Stimulated activated naive CD8-positive, alpha-beta T cell treated with anti-CD3 and anti-CD28 coated beads, Interleukin-15, amount 100 ng/mL, for 72 hours (primary cell): ENCODE measurements around the gene MAGI2.
A peak's percentile ranks its signal among the peaks of the same experiment; 100 is the strongest.

Source experiments
- ATAC-seq: fragments of 150-1000 bp; cut with Tn5 transposase; 2 replicates; pipeline ENCODE4 v1.10.0; 2021; ENCODE audit warnings: mild to moderate bottlenecking, moderate library complexity
- DNase-seq, 2 donors: peaks; one replicate each; pipeline ENCODE4 v3.0.0; 2021 to 2022
- H3K27ac Mint-ChIP-seq, 2 donors: one replicate each; pipeline ENCODE4 v1.8.0; 2022; ENCODE audit warnings: mild to moderate bottlenecking in 2 of 2, mixed read lengths in 2 of 2, moderate library complexity in 2 of 2
- H3K27me3 Mint-ChIP-seq: one replicate; pipeline ENCODE4 v1.8.0; 2022; ENCODE audit warnings: mixed read lengths
- H3K4me1 Mint-ChIP-seq: one replicate; pipeline ENCODE4 v1.8.0; 2022; ENCODE audit warnings: mild to moderate bottlenecking, mixed read lengths
- H3K4me3 Mint-ChIP-seq, 2 donors: one replicate each; pipeline ENCODE4 v1.8.0; 2022; ENCODE audit warnings: mild to moderate bottlenecking in 2 of 2, mixed read lengths in 2 of 2, moderate library complexity in 1 of 2
- H3K9me3 Mint-ChIP-seq, 2 donors: one replicate each; pipeline ENCODE4 v1.8.0; 2022; ENCODE audit warnings: mixed read lengths in 2 of 2

Gene MAGI2

DNA sequence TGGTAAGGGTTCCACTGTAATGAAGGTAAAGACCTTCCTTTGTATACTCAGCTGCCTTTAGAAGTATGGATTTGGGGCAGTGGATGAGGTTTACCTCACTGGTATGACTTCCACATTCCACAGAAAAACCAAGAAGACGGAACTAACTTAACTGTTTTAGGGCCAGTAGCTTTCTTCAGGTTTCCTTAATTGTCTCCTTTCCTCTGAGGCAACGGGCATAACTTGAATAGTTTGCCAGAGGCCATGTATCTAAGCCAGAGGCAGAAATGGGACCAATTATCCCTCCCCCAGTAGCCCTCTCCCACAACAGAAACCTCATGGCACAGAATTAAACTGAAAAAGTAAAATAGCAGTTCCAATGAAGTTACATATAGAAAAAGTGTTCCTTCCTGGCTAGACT is 1373.2 kb downstream of the MAGI2 start:
- no peaks in the 10 kb centered on the region for H3K27me3 Mint-ChIP-seq
- DNase-seq (no peak), ATAC-seq (no peak)
- H3K4me3 Mint-ChIP-seq, result no peak overlapping the region
- no peak overlapping the region for H3K27ac Mint-ChIP-seq
- no peaks in the 10 kb centered on the region for H3K9me3 Mint-ChIP-seq
- H3K4me1 Mint-ChIP-seq, result no peaks in the 10 kb centered on the region

DNA sequence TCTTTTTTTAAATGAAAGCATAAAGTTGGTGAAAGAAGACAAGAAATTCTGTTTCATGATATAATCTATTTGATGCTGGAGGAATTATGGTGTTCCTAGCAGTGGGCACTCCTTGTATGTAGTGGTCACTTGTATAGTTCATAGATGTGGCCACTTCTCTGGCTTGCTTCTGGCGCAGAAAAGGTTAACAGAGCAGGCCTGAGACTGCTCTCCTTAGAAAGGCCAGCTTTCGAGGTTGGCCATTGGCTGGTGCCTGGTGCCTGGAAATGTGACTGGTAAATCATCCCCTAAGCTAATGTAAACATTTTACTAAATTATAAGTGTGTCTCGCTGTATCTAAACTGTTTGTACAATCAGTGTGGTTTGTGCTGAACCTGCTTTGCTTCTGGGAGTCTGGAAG is 1378.8 kb downstream of the MAGI2 start:
- Mint-ChIP-seq H3K27me3 (no peaks in the 10 kb centered on the region), H3K27ac (no peak overlapping the region), H3K4me1 (no peaks in the 10 kb centered on the region), H3K9me3 (no peaks in the 10 kb centered on the region), H3K4me3 (no peak overlapping the region)
- ATAC-seq, result no peak
- no peak for DNase-seq

DNA sequence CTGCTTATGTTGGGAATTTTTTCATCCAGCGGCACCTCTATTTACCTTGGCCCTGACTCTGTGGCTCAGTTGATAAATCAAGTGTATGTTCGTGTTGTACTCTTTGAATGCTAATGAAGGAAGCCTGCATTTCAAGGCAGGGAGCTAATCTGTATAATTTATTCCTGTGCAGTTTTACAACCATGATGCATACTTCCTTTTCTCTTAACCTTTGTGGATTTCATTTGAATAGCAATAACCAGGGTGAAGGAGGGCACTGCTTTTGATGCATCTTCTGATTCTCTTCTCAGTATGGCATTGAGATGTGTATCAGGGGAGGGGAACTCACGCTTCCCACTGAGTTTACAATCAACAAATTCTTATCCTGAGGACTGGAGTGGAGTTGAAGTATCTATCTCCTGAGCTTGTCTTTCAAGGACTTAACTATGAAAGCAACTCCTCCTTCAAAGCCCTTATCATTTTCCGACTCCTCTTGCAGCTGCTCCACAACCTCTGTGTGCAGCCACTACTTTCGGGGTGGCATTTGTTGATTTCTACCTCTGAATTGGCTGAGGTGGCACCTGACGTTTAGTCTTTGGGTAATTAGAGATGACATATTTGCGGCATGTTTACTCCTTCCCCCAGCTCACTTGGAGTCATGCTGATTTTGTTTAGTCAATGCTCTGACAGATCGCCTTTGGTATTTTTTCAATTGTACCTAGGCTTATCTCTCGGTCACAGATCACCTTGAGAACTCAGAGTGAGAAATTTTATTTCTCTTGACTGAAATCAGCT is 1379.7 kb downstream of the MAGI2 start:
- Mint-ChIP-seq H3K4me3 (no peak overlapping the region), H3K27ac (no peak overlapping the region), H3K27me3 (no peaks in the 10 kb centered on the region), H3K9me3 (no peaks in the 10 kb centered on the region), H3K4me1 (no peaks in the 10 kb centered on the region)
- no peak for ATAC-seq
- DNase-seq, result no peak

DNA sequence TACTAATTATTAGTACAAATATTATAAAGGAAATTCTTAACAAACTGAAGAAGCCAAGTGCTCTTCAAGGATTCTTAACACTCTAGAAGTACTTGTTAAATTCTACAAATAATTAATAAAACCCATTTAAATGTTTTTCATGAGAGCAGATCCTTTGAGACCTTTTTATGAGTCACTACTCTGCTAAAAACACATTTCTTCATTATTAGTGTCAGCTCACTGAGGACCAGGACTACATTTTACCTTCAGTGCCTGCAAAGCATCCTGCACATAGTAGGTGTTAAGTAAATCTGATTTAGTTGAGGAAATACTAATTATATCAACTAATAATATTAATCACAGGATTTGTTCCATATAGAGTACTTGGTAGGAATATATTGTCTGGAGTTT is 1381.3 kb downstream of the MAGI2 start:
- ATAC-seq (no peak), DNase-seq (no peak)
- Mint-ChIP-seq H3K4me1 (no peaks in the 10 kb centered on the region), H3K9me3 (no peaks in the 10 kb centered on the region), H3K4me3 (no peak overlapping the region), H3K27ac (no peak overlapping the region), H3K27me3 (no peaks in the 10 kb centered on the region)

DNA sequence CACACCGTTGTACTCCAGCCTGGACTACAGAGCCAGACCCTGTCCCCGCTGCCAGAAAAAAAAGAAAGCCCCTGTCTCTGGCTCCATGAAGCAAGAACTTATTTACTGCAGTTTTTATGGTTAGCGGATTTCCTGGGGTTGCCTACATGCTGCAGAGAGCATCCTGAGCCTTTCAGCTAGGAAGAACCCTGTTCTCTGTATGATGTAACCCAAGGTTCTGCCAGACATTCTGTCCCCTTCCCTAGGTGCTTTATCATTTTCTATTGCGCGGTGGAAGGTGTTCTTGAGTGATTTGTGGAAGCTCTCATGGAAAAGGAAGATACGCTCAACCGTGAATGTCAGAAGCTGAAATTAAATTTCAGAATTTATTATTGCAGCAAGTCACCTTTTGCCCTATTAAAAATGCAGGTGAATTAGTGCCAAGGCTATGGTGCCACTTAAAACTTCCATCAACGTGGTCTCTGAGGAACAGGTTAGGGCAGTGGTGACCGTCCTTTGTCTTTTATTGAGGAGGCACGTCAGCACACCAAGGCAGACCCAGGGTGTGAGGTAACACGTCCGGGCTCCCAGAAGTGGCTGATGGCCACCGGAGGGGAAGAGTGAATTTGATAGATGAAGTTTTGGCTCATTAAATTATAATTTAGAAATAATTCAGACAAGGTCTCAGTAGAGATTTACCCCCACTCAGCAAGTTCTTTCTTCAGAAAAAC is 1381.8 kb downstream of the MAGI2 start:
- H3K9me3 Mint-ChIP-seq, result no peaks in the 10 kb centered on the region
- H3K4me3 Mint-ChIP-seq, result no peak overlapping the region

DNA sequence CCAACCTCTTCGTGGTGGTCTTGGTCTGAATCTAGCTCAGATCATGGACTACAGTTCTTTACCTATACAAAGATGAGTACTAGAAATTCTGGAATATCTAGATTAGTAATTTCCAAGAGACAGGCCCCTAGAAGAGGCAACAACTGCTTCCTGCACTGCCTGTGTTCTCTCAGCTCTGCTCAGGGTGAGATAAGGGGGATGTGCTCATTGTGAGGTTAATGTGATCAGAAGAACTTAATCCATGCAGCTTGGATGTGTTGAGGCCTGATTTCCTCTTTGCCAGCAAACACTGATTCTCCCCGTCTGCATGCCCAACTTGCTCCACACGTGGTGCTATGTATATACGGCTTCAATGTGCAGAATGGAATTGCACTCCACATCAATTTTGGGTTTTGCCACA is 1386.9 kb downstream of the MAGI2 start:
- H3K4me1 Mint-ChIP-seq, result no peaks in the 10 kb centered on the region
- no peaks in the 10 kb centered on the region for H3K9me3 Mint-ChIP-seq
- H3K4me3 Mint-ChIP-seq, result no peak overlapping the region
- no peak overlapping the region for H3K27ac Mint-ChIP-seq
- DNase-seq (no peak), ATAC-seq (no peak)
- no peaks in the 10 kb centered on the region for H3K27me3 Mint-ChIP-seq

More for the DNA sequence above, 1381.8 kb downstream of the MAGI2 start:
- Mint-ChIP-seq H3K27ac (no peak overlapping the region), H3K4me1 (no peaks in the 10 kb centered on the region), H3K27me3 (no peaks in the 10 kb centered on the region)
- no peak for DNase-seq
- no peak for ATAC-seq

DNA sequence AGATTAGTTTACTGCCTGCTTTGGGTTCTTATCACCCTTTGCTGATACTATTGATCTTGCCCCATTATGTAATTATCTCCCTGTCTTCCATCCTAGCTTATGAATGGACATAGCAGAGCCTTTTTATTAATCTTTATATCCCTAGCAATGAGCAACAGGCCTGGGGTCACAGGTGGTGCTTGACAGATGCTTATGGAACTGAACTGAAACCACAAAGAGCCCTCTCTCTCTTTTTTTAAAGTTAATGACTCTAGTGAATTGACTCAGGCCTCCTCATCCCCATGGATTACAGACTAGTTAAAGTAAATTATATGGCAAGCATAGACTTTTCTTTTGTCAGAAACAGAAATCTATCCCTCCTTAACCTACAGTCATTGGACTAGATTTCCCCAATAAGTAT is 1389.7 kb downstream of the MAGI2 start:
- H3K27ac Mint-ChIP-seq, result no peak overlapping the region
- H3K4me1 Mint-ChIP-seq, result no peaks in the 10 kb centered on the region
- H3K27me3 Mint-ChIP-seq, result peaks cover 16% of the 10 kb centered on the region
- no peak for DNase-seq
- ATAC-seq, result no peak
- no peak overlapping the region for H3K4me3 Mint-ChIP-seq
- no peaks in the 10 kb centered on the region for H3K9me3 Mint-ChIP-seq

DNA sequence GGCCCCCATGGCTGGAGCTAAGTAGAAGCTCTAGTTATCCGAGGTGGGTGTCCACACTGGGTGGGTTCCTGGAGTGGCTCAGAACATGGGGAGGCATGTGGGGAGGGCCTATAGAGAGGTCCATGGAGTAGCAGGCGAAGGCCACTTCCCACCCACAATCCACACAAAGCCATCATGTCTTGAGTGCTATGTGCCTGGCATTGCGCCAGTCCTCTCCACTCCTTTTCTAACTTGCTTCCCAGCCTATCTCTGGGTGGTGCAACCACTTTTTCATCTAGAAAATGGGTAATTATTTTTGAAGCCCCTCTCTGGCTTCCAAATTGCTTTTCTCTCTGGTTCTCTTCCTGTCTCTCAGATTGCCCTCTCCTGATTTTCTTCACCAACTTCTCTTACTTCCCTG is 1391.3 kb downstream of the MAGI2 start:
- Mint-ChIP-seq H3K27me3 (peaks cover 22% of the 10 kb centered on the region), H3K4me3 (no peak overlapping the region)

DNA sequence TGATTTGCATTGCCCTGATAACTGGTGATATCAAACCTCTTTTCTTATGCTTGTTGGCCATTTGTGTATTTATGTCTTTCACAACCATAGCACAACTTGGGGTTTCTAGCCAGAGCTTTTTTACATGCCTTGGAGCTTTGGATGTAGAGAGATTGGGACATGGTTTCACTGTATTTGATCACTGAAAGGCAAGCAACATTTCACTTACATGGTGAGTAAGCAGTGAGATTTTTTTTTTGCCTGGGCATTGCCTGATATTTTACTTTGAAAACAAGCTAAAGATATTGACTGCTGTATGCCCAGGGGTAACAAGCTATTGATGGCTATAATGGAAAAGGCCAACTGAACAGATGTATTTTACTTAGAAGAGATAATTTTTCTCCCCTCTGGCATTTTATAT is 1395.9 kb downstream of the MAGI2 start:
- no peak for ATAC-seq
- no peak for DNase-seq
- no peak overlapping the region for H3K27ac Mint-ChIP-seq
- H3K4me3 Mint-ChIP-seq, result no peak overlapping the region
- no peaks in the 10 kb centered on the region for H3K9me3 Mint-ChIP-seq
- peaks cover 22% of the 10 kb centered on the region for H3K27me3 Mint-ChIP-seq
- H3K4me1 Mint-ChIP-seq, result no peaks in the 10 kb centered on the region

More for the DNA sequence above, 1391.3 kb downstream of the MAGI2 start:
- ATAC-seq (peak; percentile 40), DNase-seq (no peak)
- Mint-ChIP-seq H3K9me3 (no peaks in the 10 kb centered on the region), H3K4me1 (no peaks in the 10 kb centered on the region), H3K27ac (no peak overlapping the region)

DNA sequence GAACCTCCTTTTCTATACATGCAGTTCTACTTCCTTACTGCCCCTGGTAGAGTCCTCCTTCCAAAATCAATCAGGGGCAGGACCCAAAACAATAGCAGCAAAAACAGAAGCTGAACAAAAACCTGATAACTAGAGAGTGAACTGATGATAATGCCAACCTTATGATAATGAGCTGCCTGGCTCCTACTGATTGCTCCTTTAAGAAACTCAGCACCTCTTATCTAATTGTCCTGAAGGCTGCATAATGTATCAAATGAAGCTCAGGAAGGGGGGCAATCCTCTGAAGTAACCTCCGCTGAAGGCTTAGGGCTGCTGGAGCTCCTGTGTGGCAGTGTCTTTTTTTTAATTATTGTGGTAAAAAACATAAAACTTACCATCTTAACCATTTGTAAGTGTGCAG is 1397.9 kb downstream of the MAGI2 start:
- DNase-seq (no peak), ATAC-seq (no peak)
- no peak overlapping the region for H3K27ac Mint-ChIP-seq
- peaks cover 20% of the 10 kb centered on the region for H3K27me3 Mint-ChIP-seq
- H3K9me3 Mint-ChIP-seq, result no peaks in the 10 kb centered on the region
- no peak overlapping the region for H3K4me3 Mint-ChIP-seq
- H3K4me1 Mint-ChIP-seq, result no peaks in the 10 kb centered on the region

DNA sequence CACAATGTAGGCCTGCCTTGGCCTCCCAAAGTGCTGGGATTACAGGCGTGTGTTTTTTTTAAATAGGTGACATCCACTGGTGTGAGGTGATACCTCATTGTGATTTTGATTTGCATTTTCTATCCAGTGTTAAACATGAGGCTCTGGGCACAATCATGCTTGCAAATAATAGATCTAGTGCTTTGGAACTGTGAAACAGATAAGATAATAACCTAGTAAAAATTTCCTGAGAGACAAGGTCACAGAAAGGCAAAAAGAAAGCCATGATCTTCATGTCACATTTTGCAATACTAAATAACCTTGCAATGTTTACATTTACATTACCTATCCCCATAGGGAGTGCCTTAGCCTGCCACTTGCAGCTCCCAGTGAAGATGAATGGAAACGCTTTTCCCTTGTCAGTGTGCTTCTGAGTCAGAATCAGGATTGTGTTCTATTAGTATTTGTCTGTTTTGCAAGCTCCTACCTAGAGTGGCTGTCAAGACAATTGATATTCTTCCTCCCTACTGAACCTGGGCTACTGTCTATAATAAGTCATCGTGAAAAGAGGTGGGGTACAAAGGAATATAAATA is 1398.4 kb downstream of the MAGI2 start:
- peaks cover 15% of the 10 kb centered on the region for H3K27me3 Mint-ChIP-seq
- no peaks in the 10 kb centered on the region for H3K4me1 Mint-ChIP-seq
- H3K9me3 Mint-ChIP-seq, result no peaks in the 10 kb centered on the region
- ATAC-seq (no peak), DNase-seq (no peak)
- no peak overlapping the region for H3K4me3 Mint-ChIP-seq
- H3K27ac Mint-ChIP-seq, result no peak overlapping the region

DNA sequence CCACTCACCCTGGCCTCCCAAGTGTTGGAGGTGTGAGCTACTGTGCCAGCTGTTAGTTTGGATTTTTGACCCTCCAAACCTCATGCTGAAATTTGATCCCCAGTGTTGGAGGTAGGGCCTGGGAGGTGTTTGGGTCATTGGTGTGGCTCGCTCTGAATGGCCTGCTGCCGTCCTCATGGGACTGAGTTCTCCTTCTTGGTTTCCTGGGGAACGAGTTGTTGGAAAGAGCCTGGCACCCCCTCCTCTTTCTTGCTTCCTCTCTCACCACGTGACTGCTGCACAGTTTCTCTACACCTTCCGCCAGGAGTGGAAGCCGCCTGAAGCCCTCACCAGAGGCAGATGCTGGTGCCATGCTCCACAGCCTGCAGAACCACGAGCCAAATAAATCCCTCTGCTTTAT is 1401.4 kb downstream of the MAGI2 start:
- no peaks in the 10 kb centered on the region for H3K9me3 Mint-ChIP-seq
- no peaks in the 10 kb centered on the region for H3K27me3 Mint-ChIP-seq
- H3K27ac Mint-ChIP-seq, result peak overlapping the region in 1 of 2 donors; percentile 78
- no peak overlapping the region for H3K4me3 Mint-ChIP-seq
- no peaks in the 10 kb centered on the region for H3K4me1 Mint-ChIP-seq
- DNase-seq (no peak), ATAC-seq (no peak)

DNA sequence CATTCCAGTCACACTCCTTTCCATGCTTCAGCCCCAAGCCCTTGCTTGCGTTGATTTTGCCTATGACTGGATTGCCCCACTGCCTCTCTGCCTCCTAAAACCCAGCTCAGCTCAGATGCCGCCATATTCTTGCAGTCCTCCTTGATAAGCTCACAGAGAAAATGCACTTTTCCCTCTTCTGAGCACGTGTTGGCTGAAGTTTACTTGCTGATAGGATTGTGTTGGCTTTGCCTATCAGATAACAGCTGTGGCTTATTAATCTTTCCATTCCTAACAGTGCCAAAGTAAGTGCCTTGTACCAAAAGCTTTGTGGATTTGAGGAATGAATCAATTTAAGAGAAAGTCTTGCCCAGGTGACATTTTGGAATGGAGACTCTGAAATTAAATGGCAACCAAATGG is 1405.7 kb downstream of the MAGI2 start:
- no peaks in the 10 kb centered on the region for H3K4me1 Mint-ChIP-seq

DNA sequence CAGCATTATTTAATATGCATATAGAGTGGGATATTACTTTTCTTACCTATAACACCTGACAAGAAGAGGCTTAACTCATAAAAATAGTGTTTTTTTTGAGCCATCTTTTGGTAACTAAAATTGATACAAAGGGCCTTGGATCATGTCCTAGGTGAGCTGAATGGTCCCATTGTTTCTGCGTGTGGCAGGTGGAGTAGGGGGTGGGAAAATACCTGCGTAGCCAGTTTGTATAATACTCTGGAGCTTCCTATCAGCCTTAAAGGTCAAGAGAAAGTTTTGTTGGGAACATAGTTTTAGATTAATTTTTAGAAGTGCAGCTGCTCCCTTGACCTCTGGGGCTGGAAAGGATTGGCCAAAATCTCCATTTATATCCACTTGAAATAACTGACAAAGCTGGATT is 1410.3 kb downstream of the MAGI2 start:
- Mint-ChIP-seq H3K27me3 (peaks cover 25% of the 10 kb centered on the region), H3K4me1 (peaks cover 7% of the 10 kb centered on the region)
- no peak for DNase-seq

More for the DNA sequence above, 1405.7 kb downstream of the MAGI2 start:
- Mint-ChIP-seq H3K27me3 (no peaks in the 10 kb centered on the region), H3K4me3 (no peak overlapping the region), H3K27ac (no peak overlapping the region), H3K9me3 (no peaks in the 10 kb centered on the region)
- ATAC-seq, result no peak
- DNase-seq, result no peak

DNA sequence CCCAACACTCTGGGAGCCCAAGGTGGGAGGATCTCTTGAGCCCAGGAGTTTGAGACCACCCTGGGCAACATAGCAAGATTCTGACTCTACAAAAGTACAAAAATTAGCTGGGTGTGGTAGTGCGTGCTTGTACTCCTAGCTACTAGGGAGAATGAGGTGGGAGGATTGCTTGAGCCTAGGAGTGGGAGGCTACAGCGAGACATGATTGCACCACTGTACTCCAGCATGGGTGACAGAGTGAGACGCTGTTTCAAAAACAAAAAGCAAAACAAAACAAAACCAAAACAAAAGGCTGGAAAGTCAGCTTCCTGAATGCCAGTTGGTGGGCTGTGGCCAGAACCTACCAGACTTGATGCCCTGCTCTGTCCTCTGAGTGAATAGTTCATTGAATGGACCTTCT is 1412.0 kb downstream of the MAGI2 start:
- Mint-ChIP-seq H3K4me1 (peaks cover 7% of the 10 kb centered on the region), H3K27me3 (peaks cover 25% of the 10 kb centered on the region), H3K4me3 (no peak overlapping the region), H3K9me3 (no peaks in the 10 kb centered on the region), H3K27ac (no peak overlapping the region)
- DNase-seq, result no peak
- ATAC-seq, result no peak

More for the DNA sequence above, 1410.3 kb downstream of the MAGI2 start:
- H3K9me3 Mint-ChIP-seq, result no peaks in the 10 kb centered on the region
- no peak overlapping the region for H3K4me3 Mint-ChIP-seq
- no peak overlapping the region for H3K27ac Mint-ChIP-seq
- no peak for ATAC-seq
